K562 (cell line): ENCODE data around the gene CPN2. TPM values are rescaled to one million over a fixed set of nuclear protein-coding genes. Genes with fewer than 3 reads are reported as not detected.
A peak's percentile ranks its signal among the peaks of the same experiment; 100 is the strongest.

Experiments
- ASH1L ChIP-seq: fragments of 450-650 bp; IDR thresholded peaks from 2 replicates; pipeline ENCODE4 v1.6.1; 2018; ENCODE audit warnings: borderline replicate concordance, mild to moderate bottlenecking, low read depth; ENCODE audit not compliant: partially characterized antibody
- CBX2 ChIP-seq: fragments of 200-600 bp; sonication (generic); IDR thresholded peaks from one replicate; pipeline ENCODE4 v1.6.1; 2012; ENCODE audit warnings: mild to moderate bottlenecking, low read length, inconsistent platforms; ENCODE audit not compliant: insufficient read depth, poor library complexity, severe bottlenecking
- IRF2 ChIP-seq: sonication (generic); formaldehyde crosslinking; IDR thresholded peaks from 2 replicates; pipeline ENCODE4 v1.8.1; 2022; ENCODE audit warnings: mild to moderate bottlenecking, missing genetic modification reagents
- MCM7 ChIP-seq, 2 experiments: fragments of 450-650 bp; IDR thresholded peaks; 2 replicates each; pipeline ENCODE4 v1.6.1; 2016 to 2018
- NCOA4 ChIP-seq: fragments of 450-650 bp; IDR thresholded peaks from 2 replicates; pipeline ENCODE4 v1.6.1; 2018; ENCODE audit warnings: mild to moderate bottlenecking; ENCODE audit not compliant: partially characterized antibody
- NFXL1 ChIP-seq: fragments of 450-650 bp; formaldehyde crosslinking; IDR thresholded peaks from 2 replicates; pipeline ENCODE4 v1.4.0; 2021; ENCODE audit warnings: mild to moderate bottlenecking
- RBM15 ChIP-seq: fragments of 200-400 bp; formaldehyde crosslinking; IDR thresholded peaks from 2 replicates; pipeline ENCODE4 v1.6.1; 2018; ENCODE audit warnings: mild to moderate bottlenecking, low read length, moderate library complexity; ENCODE audit not compliant: insufficient read depth
- SRSF3 ChIP-seq: fragments of 200-400 bp; formaldehyde crosslinking; IDR thresholded peaks from 2 replicates; pipeline ENCODE4 v1.6.1; 2016; ENCODE audit warnings: mild to moderate bottlenecking, low read length, moderate library complexity; ENCODE audit not compliant: insufficient read depth
- TEAD1 ChIP-seq, 2 experiments: fragments of 450-650 bp in 1 of 2; sonication (generic) in 1 of 2; formaldehyde crosslinking; IDR thresholded peaks; 2 replicates each; pipeline versions ENCODE4 v1.4.0 to v1.8.0; 2020 to 2022; ENCODE audit warnings: mild to moderate bottlenecking in 2 of 2, missing genetic modification reagents in 1 of 2
- TEAD2 ChIP-seq: fragments of 450-650 bp; IDR thresholded peaks from 2 replicates; pipeline ENCODE4 v1.6.1; 2016; ENCODE audit warnings: missing genetic modification characterization, control low read depth, missing compliant biosample characterization
- XRCC3 ChIP-seq: fragments of 450-650 bp; IDR thresholded peaks from 2 replicates; pipeline ENCODE4 v1.6.1; 2017; ENCODE audit warnings: mild to moderate bottlenecking, moderate library complexity
- ZSCAN29 ChIP-seq: fragments of 450-650 bp; IDR thresholded peaks from 2 replicates; pipeline ENCODE4 v1.6.1; 2017
- polyA plus RNA-seq, 8 experiments: library from polyadenylated mRNA; depleted of rRNA in 4 of 8; stranded (reverse) in 5 of 8; unstranded in 3 of 8; fragments of >200 nt; fragmentation: Nextera tagmentation in 2 of 8; fragmentation: Illumina TruSeq in 1 of 8; extraction: Ambion mirVana in 2 of 8; extraction: Trizol in 1 of 8; gene quantifications; 2 replicates each; pipeline versions ENCODE4 v1.2.1 to v1.2.3, GENCODE V29; 2011 to 2014; ENCODE audit warnings: inconsistent platforms in 1 of 8, missing spikeins in 1 of 8
- total RNA-seq, 7 experiments: library from RNA; depleted of rRNA in 6 of 7; stranded (reverse); fragments of >200 nt in 6 of 7; fragmentation: Illumina TruSeq in 2 of 7; extraction: Trizol in 2 of 7; gene quantifications; 2 replicates each; pipeline versions ENCODE4 v1.2.1 to v1.2.3, GENCODE V29; 2011 to 2021; ENCODE audit warnings: low replicate concordance in 1 of 7
- TF ChIP-seq, protein P1 (sequence below): fragments of 450-650 bp; conservative IDR thresholded peaks from 2 replicates; pipeline ENCODE4 v1.6.1; 2016; ENCODE audit warnings: missing genetic modification characterization, low read depth, mild to moderate bottlenecking, missing compliant biosample characterization, moderate library complexity
- TF ChIP-seq, protein P2 (sequence below): fragments of 450-650 bp; formaldehyde crosslinking; IDR thresholded peaks from 2 replicates; pipeline ENCODE4 v1.4.0; 2022; ENCODE audit warnings: missing genetic modification characterization
- TF ChIP-seq, protein P3 (sequence below): fragments of 250-450 bp; sonication (Bioruptor Pico); IDR thresholded peaks from 2 replicates; pipeline ENCODE4 v1.5.0; 2021; ENCODE audit warnings: mild to moderate bottlenecking, moderate library complexity
- TF ChIP-seq, protein P4 (sequence below): fragments of 450-650 bp; formaldehyde crosslinking; IDR thresholded peaks from 2 replicates; pipeline ENCODE4 v1.4.0; 2020; ENCODE audit warnings: mild to moderate bottlenecking
- TF ChIP-seq, protein P5 (sequence below): fragments of 150-350 bp; IDR thresholded peaks from 2 replicates; pipeline ENCODE4 v1.6.1; 2014; ENCODE audit warnings: low read depth, mild to moderate bottlenecking, low read length, borderline replicate concordance

The CPN2 gene
- total and polyA plus RNA-seq, 9 of the 15 experiments (the other 6 are each of a cell fraction or from before 2014, with no cell fraction given) = not detected

DNA sequence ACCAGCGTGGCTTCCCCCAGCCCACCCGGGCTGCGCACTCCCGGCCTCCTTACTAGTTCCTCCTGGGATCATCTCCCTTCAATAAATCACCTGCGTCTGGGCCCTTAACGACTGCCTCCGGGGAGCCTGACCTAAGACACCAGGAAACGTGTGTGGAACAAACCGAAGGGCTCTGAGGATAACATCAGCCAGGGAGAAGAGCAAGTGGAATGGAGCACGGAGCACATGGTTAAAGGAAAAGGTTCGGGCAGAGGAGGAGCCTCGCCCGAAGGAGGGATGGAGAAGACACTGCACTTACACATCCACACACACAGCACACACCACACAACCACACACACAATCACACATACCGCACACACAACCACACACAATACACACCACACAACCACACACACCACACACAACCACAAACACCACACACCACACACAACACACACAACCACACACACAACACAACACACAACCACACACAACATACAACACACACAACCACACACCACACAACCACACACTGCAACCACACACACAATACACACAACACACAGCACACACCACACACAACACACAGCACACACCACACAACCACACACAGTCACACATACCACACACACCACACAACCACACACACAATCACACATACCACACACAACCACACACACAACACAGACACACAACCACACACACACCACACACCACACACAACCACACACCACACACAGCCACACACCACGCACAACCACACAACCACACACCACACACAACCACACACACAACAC is 24.7 kb downstream of the CPN2 start (continued):
- TF ChIP-seq ZSCAN29 = no peak
- TF ChIP-seq TEAD1 (CRISPR knock-in tag; IDR thresholded peaks at IDR 0.05) = 0 out of 4 replicates have a peak, but pooled peaks of 1 of the 2 experiments have one; percentile 31
- TF ChIP-seq NFXL1 (CRISPR knock-in tag) = no peak
- no peak for TF ChIP-seq MCM7 (IDR thresholded peaks at IDR 0.05)
- TF ChIP-seq, protein P1, sequence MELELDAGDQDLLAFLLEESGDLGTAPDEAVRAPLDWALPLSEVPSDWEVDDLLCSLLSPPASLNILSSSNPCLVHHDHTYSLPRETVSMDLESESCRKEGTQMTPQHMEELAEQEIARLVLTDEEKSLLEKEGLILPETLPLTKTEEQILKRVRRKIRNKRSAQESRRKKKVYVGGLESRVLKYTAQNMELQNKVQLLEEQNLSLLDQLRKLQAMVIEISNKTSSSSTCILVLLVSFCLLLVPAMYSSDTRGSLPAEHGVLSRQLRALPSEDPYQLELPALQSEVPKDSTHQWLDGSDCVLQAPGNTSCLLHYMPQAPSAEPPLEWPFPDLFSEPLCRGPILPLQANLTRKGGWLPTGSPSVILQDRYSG (tag) = no peak
- TF ChIP-seq NCOA4 = no peak
- TF ChIP-seq RBM15 = no peak
- TF ChIP-seq, protein P2, sequence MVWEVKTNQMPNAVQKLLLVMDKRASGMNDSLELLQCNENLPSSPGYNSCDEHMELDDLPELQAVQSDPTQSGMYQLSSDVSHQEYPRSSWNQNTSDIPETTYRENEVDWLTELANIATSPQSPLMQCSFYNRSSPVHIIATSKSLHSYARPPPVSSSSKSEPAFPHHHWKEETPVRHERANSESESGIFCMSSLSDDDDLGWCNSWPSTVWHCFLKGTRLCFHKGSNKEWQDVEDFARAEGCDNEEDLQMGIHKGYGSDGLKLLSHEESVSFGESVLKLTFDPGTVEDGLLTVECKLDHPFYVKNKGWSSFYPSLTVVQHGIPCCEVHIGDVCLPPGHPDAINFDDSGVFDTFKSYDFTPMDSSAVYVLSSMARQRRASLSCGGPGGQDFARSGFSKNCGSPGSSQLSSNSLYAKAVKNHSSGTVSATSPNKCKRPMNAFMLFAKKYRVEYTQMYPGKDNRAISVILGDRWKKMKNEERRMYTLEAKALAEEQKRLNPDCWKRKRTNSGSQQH (CRISPR knock-in tag) = peak; percentile 83; the same call in 1 of the 2 replicates
- no peak for TF ChIP-seq CBX2
- TF ChIP-seq, protein P3, sequence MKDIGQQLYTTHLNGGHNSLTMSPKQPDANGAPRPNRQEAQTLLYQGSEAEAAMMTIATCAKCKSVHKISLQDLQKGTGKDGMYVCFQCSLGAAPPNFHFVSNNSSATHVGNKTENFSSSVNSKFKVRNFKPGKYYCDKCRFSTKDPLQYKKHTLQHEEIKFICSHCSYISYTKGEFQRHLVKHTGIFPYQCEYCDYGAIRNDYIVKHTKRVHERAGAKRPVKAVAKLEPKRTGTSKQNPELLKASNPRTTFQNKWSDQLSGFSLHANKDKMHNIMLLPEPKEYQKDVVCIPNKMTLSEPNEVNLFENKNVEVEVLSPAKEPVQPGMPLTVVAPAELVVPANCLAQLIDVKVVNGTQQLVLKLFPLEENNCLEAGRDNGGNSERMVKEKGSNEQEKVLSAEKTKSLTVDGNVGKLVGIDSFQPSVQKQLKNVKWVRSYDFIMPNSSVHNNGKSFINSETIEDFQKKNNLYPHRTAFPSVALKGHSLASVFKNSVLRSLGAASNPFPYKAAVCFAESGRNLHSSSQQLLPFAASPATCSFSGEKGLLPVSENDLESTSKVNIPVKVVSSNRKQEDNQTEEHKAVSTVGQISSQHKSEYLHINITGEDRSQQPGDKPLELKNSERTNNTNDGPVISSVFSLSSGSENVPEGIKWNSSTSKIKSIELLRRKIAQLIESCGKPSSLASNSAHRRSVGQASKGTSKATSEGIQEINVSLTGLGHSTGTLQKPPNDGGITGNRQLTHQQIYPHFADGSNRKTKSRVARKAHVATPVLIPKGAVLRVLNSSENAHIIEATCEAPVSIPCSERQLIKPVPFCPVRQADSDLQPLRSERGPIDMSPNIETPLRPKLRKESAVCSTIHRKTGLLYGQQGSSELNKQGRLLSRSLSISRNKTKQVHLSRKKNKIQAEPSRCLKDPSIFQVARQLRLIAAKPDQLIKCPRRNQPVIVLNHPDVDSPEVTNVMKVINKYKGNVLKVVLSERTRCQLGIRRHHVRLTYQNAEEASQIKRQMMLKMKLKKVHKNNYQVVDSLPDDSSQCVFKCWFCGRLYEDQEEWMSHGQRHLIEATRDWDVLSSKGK = no peak
- TF ChIP-seq, protein P4, sequence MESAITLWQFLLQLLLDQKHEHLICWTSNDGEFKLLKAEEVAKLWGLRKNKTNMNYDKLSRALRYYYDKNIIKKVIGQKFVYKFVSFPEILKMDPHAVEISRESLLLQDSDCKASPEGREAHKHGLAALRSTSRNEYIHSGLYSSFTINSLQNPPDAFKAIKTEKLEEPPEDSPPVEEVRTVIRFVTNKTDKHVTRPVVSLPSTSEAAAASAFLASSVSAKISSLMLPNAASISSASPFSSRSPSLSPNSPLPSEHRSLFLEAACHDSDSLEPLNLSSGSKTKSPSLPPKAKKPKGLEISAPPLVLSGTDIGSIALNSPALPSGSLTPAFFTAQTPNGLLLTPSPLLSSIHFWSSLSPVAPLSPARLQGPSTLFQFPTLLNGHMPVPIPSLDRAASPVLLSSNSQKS (CRISPR knock-in tag) = no peak
- TF ChIP-seq XRCC3 = no peak
- TF ChIP-seq IRF2 = no peak
- TF ChIP-seq TEAD2 (tag) = no peak
- TF ChIP-seq ASH1L = peak; percentile 47
- TF ChIP-seq SRSF3 = no peak
- TF ChIP-seq, protein P5, sequence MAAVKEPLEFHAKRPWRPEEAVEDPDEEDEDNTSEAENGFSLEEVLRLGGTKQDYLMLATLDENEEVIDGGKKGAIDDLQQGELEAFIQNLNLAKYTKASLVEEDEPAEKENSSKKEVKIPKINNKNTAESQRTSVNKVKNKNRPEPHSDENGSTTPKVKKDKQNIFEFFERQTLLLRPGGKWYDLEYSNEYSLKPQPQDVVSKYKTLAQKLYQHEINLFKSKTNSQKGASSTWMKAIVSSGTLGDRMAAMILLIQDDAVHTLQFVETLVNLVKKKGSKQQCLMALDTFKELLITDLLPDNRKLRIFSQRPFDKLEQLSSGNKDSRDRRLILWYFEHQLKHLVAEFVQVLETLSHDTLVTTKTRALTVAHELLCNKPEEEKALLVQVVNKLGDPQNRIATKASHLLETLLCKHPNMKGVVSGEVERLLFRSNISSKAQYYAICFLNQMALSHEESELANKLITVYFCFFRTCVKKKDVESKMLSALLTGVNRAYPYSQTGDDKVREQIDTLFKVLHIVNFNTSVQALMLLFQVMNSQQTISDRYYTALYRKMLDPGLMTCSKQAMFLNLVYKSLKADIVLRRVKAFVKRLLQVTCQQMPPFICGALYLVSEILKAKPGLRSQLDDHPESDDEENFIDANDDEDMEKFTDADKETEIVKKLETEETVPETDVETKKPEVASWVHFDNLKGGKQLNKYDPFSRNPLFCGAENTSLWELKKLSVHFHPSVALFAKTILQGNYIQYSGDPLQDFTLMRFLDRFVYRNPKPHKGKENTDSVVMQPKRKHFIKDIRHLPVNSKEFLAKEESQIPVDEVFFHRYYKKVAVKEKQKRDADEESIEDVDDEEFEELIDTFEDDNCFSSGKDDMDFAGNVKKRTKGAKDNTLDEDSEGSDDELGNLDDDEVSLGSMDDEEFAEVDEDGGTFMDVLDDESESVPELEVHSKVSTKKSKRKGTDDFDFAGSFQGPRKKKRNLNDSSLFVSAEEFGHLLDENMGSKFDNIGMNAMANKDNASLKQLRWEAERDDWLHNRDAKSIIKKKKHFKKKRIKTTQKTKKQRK = no peak
